Kidney (tissue), 14 donors: ENCODE measurements around the gene FBXO41. TPM values are rescaled to one million over a fixed set of nuclear protein-coding genes. Genes with fewer than 3 reads are reported as not detected.
A peak's percentile ranks its signal among the peaks of the same experiment; 100 is the strongest.

ENCODE experiments used
- DNase-seq, 5 donors: peaks; one replicate each; pipeline ENCODE4 v3.0.0-alpha.2; 2013 to 2020
- FAIRE-seq: peaks from 2 replicates; lab custom pipeline; 2012; peaks lifted over from hg19 to GRCh38; lab: Jason Lieb, UNC
- H3K27ac ChIP-seq, 2 donors: one replicate each; pipeline ENCODE4 v1.7.0; 2013; ENCODE audit warnings: low read depth in 2 of 2, low read length in 2 of 2, inconsistent platforms in 1 of 2
- H3K27me3 ChIP-seq: one replicate; pipeline ENCODE4 v1.7.1; 2013; ENCODE audit warnings: low read length, inconsistent platforms; ENCODE audit not compliant: control insufficient read depth, insufficient read depth
- H3K36me3 ChIP-seq, 3 donors: one replicate each; pipeline versions ENCODE4 v1.7.0 to v1.7.1; 2013; ENCODE audit warnings: low read length in 3 of 3, control low read depth in 1 of 3, inconsistent platforms in 1 of 3; ENCODE audit not compliant: insufficient read depth in 3 of 3, control insufficient read depth in 2 of 3
- H3K4me1 ChIP-seq, 3 donors: one replicate each; pipeline versions ENCODE4 v1.7.0 to v1.7.1; 2013; ENCODE audit warnings: low read length in 3 of 3, inconsistent platforms in 1 of 3, low read depth in 1 of 3; ENCODE audit not compliant: control insufficient read depth in 2 of 3, insufficient read depth in 2 of 3
- H3K4me3 ChIP-seq, 3 donors: one replicate each; pipeline versions ENCODE4 v1.7.0 to v1.8.1; 2013; ENCODE audit warnings: low read length in 3 of 3, control low read depth in 1 of 3, inconsistent platforms in 1 of 3
- H3K9ac ChIP-seq, 3 donors: one replicate each; pipeline versions ENCODE4 v1.7.0 to v1.7.1; 2013; ENCODE audit warnings: low read length in 3 of 3, control low read depth in 1 of 3, inconsistent platforms in 1 of 3
- H3K9me3 ChIP-seq, 3 donors: one replicate each; pipeline versions ENCODE4 v1.7.0 to v1.7.1; 2013; ENCODE audit warnings: low read length in 3 of 3, control low read depth in 1 of 3, inconsistent platforms in 1 of 3; ENCODE audit not compliant: control insufficient read depth in 2 of 3, insufficient read depth in 1 of 3
- intact Hi-C: fragments of 100-400 bp; cut with DNase I; formaldehyde crosslinking; loops from one replicate; pipeline ENCODE4 v1.11.1; 2022
- polyA plus RNA-seq: library from polyadenylated mRNA; stranded (reverse); fragments of 350-450 nt; fragmentation: Illumina TruSeq; extraction: RNeasy Lipid Tissue Mini Kit (QIAGEN cat#74804); gene quantifications from one replicate; pipeline ENCODE4 v1.2.3, GENCODE V29; 2014; ENCODE audit warnings: low read depth, low replicate concordance; ENCODE audit not compliant: insufficient read depth
- total RNA-seq: library from RNA; stranded (reverse); fragmentation: NEBNext Ultra II Directional; extraction: Animal tissue kit (Norgen Biotek cat#: 25700); gene quantifications from one replicate; pipeline ENCODE4 v1.2.1, GENCODE V29; 2021
- TF ChIP-seq, protein P1 (sequence below): IDR thresholded peaks from 3 replicates; pipeline ENCODE4 v1.5.1; 2012; ENCODE audit warnings: mild to moderate bottlenecking, moderate library complexity, borderline replicate concordance; ENCODE audit not compliant: insufficient read depth; ENCODE audit errors: extremely low read depth
- donor health status: control.
- donor health status: control.
- donor health status: control.
- donor health status: control.
- donor health status: control.
- donor health status: DM: yes; HTN: yes; CAD: no.
- donor health status: Normal renal cell carcinoma (clear cell type).

FBXO41 gene
- total and polyA plus RNA-seq, 2 donors from 2014 or later: 0.49 to 5.2 TPM

DNA sequence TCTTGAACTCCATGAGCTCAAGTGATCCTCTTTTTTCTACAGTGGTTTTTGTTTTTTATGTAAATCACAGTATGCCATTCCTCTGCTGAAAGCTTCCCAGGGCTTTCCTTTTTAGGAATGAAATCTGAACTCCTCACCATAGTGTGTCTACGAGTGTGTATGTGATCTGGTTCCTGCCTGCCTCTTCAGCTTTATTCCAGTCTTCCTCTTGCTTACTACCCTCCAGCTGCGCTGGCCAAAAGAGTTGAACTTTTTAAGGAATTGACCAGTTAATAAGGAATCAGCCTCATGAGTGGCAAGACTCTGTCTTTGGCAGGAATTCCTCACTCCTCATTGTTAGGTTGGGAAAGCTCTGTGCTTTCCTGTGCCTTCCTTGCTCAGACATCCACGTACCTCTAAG, 46.1 kb downstream of the FBXO41 start:
- Histone ChIP-seq H3K9ac (no peak overlapping the region), H3K27me3 (no peaks in the 10 kb centered on the region), H3K4me3 (no peak overlapping the region), H3K4me1 (peaks cover 4 to 14% (median 7%) of the 10 kb centered on the region in 3 donors), H3K27ac (no peak overlapping the region), H3K9me3 (no peaks in the 10 kb centered on the region), H3K36me3 (peaks cover 0 to 18% (median 8%) of the 10 kb centered on the region in 3 donors)
- FAIRE-seq (no peak), DNase-seq (no peak)
- TF ChIP-seq, protein P1, sequence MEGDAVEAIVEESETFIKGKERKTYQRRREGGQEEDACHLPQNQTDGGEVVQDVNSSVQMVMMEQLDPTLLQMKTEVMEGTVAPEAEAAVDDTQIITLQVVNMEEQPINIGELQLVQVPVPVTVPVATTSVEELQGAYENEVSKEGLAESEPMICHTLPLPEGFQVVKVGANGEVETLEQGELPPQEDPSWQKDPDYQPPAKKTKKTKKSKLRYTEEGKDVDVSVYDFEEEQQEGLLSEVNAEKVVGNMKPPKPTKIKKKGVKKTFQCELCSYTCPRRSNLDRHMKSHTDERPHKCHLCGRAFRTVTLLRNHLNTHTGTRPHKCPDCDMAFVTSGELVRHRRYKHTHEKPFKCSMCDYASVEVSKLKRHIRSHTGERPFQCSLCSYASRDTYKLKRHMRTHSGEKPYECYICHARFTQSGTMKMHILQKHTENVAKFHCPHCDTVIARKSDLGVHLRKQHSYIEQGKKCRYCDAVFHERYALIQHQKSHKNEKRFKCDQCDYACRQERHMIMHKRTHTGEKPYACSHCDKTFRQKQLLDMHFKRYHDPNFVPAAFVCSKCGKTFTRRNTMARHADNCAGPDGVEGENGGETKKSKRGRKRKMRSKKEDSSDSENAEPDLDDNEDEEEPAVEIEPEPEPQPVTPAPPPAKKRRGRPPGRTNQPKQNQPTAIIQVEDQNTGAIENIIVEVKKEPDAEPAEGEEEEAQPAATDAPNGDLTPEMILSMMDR: no peak
- intact Hi-C loops: no loop called here

DNA sequence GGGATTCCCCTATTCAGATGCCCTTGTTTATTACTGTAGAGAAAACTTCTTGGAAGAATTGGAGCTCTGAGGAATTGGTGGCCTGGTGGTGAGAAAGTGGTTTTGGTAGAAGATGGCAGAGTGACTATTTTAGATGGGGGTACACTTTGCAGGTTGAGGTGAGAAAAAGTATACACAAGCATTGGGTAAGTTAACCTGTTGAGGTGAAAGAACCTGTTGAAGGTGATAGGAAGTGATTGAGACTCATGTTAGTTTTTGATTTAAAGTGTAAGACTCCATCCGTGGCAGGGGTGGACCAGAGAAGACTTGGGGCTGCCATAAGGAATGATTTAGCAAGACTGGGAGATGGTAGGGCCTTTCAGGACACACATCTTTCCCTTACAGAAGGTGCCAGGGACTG, 47.1 kb downstream of the FBXO41 start:
- Histone ChIP-seq H3K9me3 (no peaks in the 10 kb centered on the region), H3K27me3 (no peaks in the 10 kb centered on the region), H3K36me3 (peaks cover 0 to 9% (median 5%) of the 10 kb centered on the region in 3 donors), H3K9ac (no peak overlapping the region), H3K4me1 (peaks cover 6 to 20% (median 10%) of the 10 kb centered on the region in 3 donors), H3K27ac (no peak overlapping the region), H3K4me3 (no peak overlapping the region)
- intact Hi-C loops: no loop called here
- TF ChIP-seq, protein P1: no peak
- DNase-seq (no peak), FAIRE-seq (no peak)

DNA sequence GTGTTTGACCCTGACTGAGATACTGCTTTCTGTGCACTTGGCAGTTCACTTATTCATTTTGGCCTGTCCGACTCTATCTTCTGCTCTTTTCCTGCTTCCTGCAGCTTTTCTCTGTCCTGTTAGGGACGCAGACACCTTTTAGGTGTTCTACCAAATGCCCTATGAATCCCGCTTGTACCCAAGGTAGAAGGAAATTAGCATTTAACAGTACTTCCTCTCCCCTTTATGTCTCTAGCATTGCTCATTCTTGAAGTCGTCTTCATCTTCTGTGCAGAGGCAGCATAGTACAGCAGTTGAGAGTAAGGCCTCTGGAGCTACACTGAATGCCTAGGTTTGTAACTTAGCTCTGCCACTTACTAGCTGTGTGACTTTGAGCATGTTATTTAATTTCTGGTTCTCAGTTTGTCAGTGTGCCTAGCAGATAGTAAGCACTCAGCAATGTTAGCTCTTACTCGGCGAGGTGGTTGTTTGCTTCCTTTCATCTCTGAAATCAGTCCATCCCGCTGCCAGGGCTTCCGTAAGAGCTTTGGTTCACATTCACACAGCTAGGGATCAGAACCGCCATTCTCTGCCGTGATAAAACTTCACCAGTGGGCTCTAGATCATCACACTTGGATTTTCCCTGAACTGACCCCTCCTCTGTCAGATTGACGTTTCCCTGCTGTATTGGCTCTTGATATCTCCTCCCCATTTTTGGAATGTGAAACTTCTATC, 48.8 kb downstream of the FBXO41 start:
- Histone ChIP-seq H3K9me3 (no peaks in the 10 kb centered on the region), H3K27me3 (no peaks in the 10 kb centered on the region), H3K4me3 (peak overlapping the region; percentile 93 to 98 (median 98)), H3K36me3 (peaks cover 0 to 9% (median 2%) of the 10 kb centered on the region in 3 donors), H3K27ac (no peak overlapping the region), H3K4me1 (peaks cover 6 to 20% (median 11%) of the 10 kb centered on the region in 3 donors), H3K9ac (peak overlapping the region; percentile 71 to 72 (median 72))
- DNase-seq (no peak), FAIRE-seq (no peak)
- intact Hi-C loops: no loop called here
- TF ChIP-seq, protein P1: no peak
